B cell (primary cell): ENCODE data around the gene PRXL2A.

ENCODE experiments used
- CTCF ChIP-seq: fragments of 200-600 bp; IDR thresholded peaks from one replicate; pipeline ENCODE4 v1.8.0; 2022; ENCODE audit warnings: antibody characterized with exemption, mild to moderate bottlenecking
- EZH2 ChIP-seq: IDR thresholded peaks from 2 replicates; pipeline ENCODE4 v1.6.1; 2012; ENCODE audit warnings: borderline replicate concordance, low read depth, mild to moderate bottlenecking, moderate library complexity, low read length; ENCODE audit not compliant: insufficient read depth, poor library complexity, severe bottlenecking

- no peak for TF ChIP-seq EZH2
- no peak for TF ChIP-seq CTCF
Observed at GRCh38 chr10:80463868-80464267, 55.5 kb downstream of the PRXL2A start.
